Trophoblast cell (in vitro differentiated cells and primary cell): ENCODE data around the gene TH.

Experiments used
- DNase-seq, 2 donors: peaks; one replicate each; pipeline ENCODE4 v3.0.0-alpha.2; 2016
- H2AFZ ChIP-seq: 2 replicates; pipeline ENCODE4 v1.6.1; 2013; ENCODE audit warnings: low read length, moderate library complexity, mild to moderate bottlenecking; ENCODE audit not compliant: insufficient read depth, poor library complexity
- H2AK5ac ChIP-seq: 2 replicates; pipeline ENCODE4 v1.6.1; 2013; ENCODE audit warnings: mild to moderate bottlenecking, low read length
- H2BK120ac ChIP-seq: 2 replicates; pipeline ENCODE4 v1.6.1; 2013; ENCODE audit warnings: low read length, mild to moderate bottlenecking, moderate library complexity; ENCODE audit not compliant: insufficient read depth, poor library complexity
- H2BK12ac ChIP-seq: 2 replicates; pipeline ENCODE4 v1.6.1; 2013; ENCODE audit warnings: mild to moderate bottlenecking, low read length, moderate library complexity
- H2BK5ac ChIP-seq: 2 replicates; pipeline ENCODE4 v1.6.1; 2013; ENCODE audit warnings: low read length, low read depth, moderate library complexity, mild to moderate bottlenecking; ENCODE audit not compliant: poor library complexity
- H3K14ac ChIP-seq: 2 replicates; pipeline ENCODE4 v1.6.1; 2013; ENCODE audit warnings: mild to moderate bottlenecking, low read length
- H3K18ac ChIP-seq: 2 replicates; pipeline ENCODE4 v1.6.1; 2013; ENCODE audit warnings: mild to moderate bottlenecking, low read length
- H3K23ac ChIP-seq: 2 replicates; pipeline ENCODE4 v1.6.1; 2013; ENCODE audit warnings: low read length
- H3K27ac ChIP-seq: 2 replicates; pipeline ENCODE4 v1.5.1; 2013; ENCODE audit warnings: low read depth, mild to moderate bottlenecking, inconsistent platforms, low read length, moderate library complexity
- H3K27me3 ChIP-seq: 2 replicates; pipeline ENCODE4 v1.6.1; 2013; ENCODE audit warnings: inconsistent platforms, mild to moderate bottlenecking, low read length, moderate library complexity; ENCODE audit not compliant: insufficient read depth
- H3K36me3 ChIP-seq, 2 experiments: 1 replicate in 1 of 2; 2 replicates in 1 of 2; pipeline ENCODE4 v1.6.1; 2013; ENCODE audit warnings: low read length in 2 of 2, mild to moderate bottlenecking in 2 of 2, moderate library complexity in 1 of 2; ENCODE audit not compliant: insufficient read depth in 2 of 2, control insufficient read depth in 1 of 2
- H3K4ac ChIP-seq: 2 replicates; pipeline ENCODE4 v1.6.1; 2013; ENCODE audit warnings: low read depth, mild to moderate bottlenecking, low read length, moderate library complexity
- H3K4me1 ChIP-seq, 2 experiments: 1 replicate in 1 of 2; 2 replicates in 1 of 2; pipeline ENCODE4 v1.6.1; 2013; ENCODE audit warnings: low read length in 2 of 2, mild to moderate bottlenecking in 2 of 2, moderate library complexity in 1 of 2; ENCODE audit not compliant: insufficient read depth in 2 of 2, control insufficient read depth in 1 of 2
- H3K4me2 ChIP-seq: 2 replicates; pipeline ENCODE4 v1.6.1; 2013; ENCODE audit warnings: inconsistent platforms, mild to moderate bottlenecking, low read length, moderate library complexity
- H3K4me3 ChIP-seq: 2 replicates; pipeline ENCODE4 v1.5.1; 2013; ENCODE audit warnings: mild to moderate bottlenecking, low read depth, low read length, inconsistent platforms
- H3K79me1 ChIP-seq: one replicate; pipeline ENCODE4 v1.6.1; 2013; ENCODE audit warnings: low read length
- H3K79me2 ChIP-seq: 2 replicates; pipeline ENCODE4 v1.6.1; 2013; ENCODE audit warnings: low read length, mild to moderate bottlenecking; ENCODE audit not compliant: control insufficient read depth, insufficient read depth, poor library complexity
- H3K9ac ChIP-seq: 2 replicates; pipeline ENCODE4 v1.6.1; 2013; ENCODE audit warnings: mild to moderate bottlenecking, low read length
- H3K9me3 ChIP-seq: 2 replicates; pipeline ENCODE4 v1.6.1; 2013; ENCODE audit warnings: low read depth, mild to moderate bottlenecking, control low read depth, inconsistent platforms, low read length; ENCODE audit not compliant: insufficient read depth
- H4K12ac ChIP-seq: 2 replicates; pipeline ENCODE4 v1.6.1; 2013; ENCODE audit warnings: low read depth, mild to moderate bottlenecking, low read length, moderate library complexity
- H4K8ac ChIP-seq: 2 replicates; pipeline ENCODE4 v1.6.1; 2013; ENCODE audit warnings: low read depth, mild to moderate bottlenecking, low read length, moderate library complexity
- H4K91ac ChIP-seq: one replicate; pipeline ENCODE4 v1.6.1; 2013; ENCODE audit warnings: low read depth, mild to moderate bottlenecking, low read length, moderate library complexity
- WGBS: extraction: QIAGEN DNeasy Blood & Tissue Kit; methylation state at CpG from one replicate; pipeline ENCODE4 v1.1.7; 2013; ENCODE audit warnings: missing lambda C conversion rate; ENCODE audit not compliant: insufficient read length, insufficient coverage; ENCODE audit errors: extremely low coverage; 5-methylcytosine and 5-hydroxymethylcytosine counted together

The TH gene

GRCh38 chr11:2154195-2154585, 17.4 kb downstream of the TH start:
- Histone ChIP-seq H3K27ac (no peak overlapping the region), H4K91ac (no peak overlapping the region), H2BK12ac (no peak overlapping the region), H3K4me2 (no peak overlapping the region), H3K79me1 (peaks cover 2% of the 10 kb centered on the region), H3K4ac (no peak overlapping the region), H3K14ac (no peak overlapping the region), H2AK5ac (no peak overlapping the region), H3K9ac (no peak overlapping the region), H3K4me3 (peak overlapping the region; percentile 8), H4K12ac (no peak overlapping the region), H3K4me1 (no peaks in the 10 kb centered on the region), H3K79me2 (no peaks in the 10 kb centered on the region), H3K9me3 (no peaks in the 10 kb centered on the region), H4K8ac (no peak overlapping the region), H2BK5ac (no peak overlapping the region), H3K36me3 (no peaks in the 10 kb centered on the region), H3K18ac (no peak overlapping the region), H3K23ac (no peak overlapping the region), H2AFZ (no peak overlapping the region), H2BK120ac (no peak overlapping the region), H3K27me3 (no peaks in the 10 kb centered on the region)
- no peak for DNase-seq
- no CpG with 5 or more reads among the region's 7 CpGs for WGBS

- H3K9me3 ChIP-seq = no peaks in the 10 kb centered on the region
- WGBS = no CpG with 5 or more reads among the region's 14 CpGs
Measured at GRCh38 chr11:2153581-2154194, 17.9 kb downstream of the TH start.

GRCh38 chr11:2151500-2152257, 19.9 kb downstream of the TH start:
- H4K91ac ChIP-seq = no peak overlapping the region
- H3K27me3 ChIP-seq = no peaks in the 10 kb centered on the region
- H3K4me3 ChIP-seq = no peak overlapping the region
- H3K79me2 ChIP-seq = no peaks in the 10 kb centered on the region
- H3K27ac ChIP-seq = no peak overlapping the region
- no peak overlapping the region for H3K4ac ChIP-seq
- no peak overlapping the region for H3K23ac ChIP-seq
- H2BK120ac ChIP-seq = no peak overlapping the region
- no peak overlapping the region for H3K18ac ChIP-seq
- no peak overlapping the region for H4K12ac ChIP-seq
- H3K79me1 ChIP-seq = peaks cover 5% of the 10 kb centered on the region
- no peak overlapping the region for H3K14ac ChIP-seq
- H2BK12ac ChIP-seq = no peak overlapping the region
- no peak overlapping the region for H4K8ac ChIP-seq
- peak overlapping the region; percentile 21 for H3K4me2 ChIP-seq
- H3K9ac ChIP-seq = no peak overlapping the region
- H3K4me1 ChIP-seq = peaks cover 0 to 2% of the 10 kb centered on the region in 2 experiments
- H2BK5ac ChIP-seq = no peak overlapping the region
- no peak overlapping the region for H2AK5ac ChIP-seq
- no peaks in the 10 kb centered on the region for H3K9me3 ChIP-seq
- H2AFZ ChIP-seq = peak overlapping the region; percentile 6
- no CpG with 5 or more reads among the region's 22 CpGs for WGBS
- DNase-seq = peak; percentile 84 to 95
- H3K36me3 ChIP-seq = no peaks in the 10 kb centered on the region

More at GRCh38 chr11:2153581-2154194, 17.9 kb downstream of the TH start:
- Histone ChIP-seq H3K27ac (no peak overlapping the region), H4K8ac (no peak overlapping the region), H3K9ac (no peak overlapping the region), H3K27me3 (no peaks in the 10 kb centered on the region), H2AK5ac (no peak overlapping the region), H3K4ac (no peak overlapping the region), H2BK120ac (no peak overlapping the region), H2AFZ (no peak overlapping the region), H4K91ac (no peak overlapping the region), H3K4me3 (no peak overlapping the region), H3K23ac (no peak overlapping the region), H3K4me1 (no peaks in the 10 kb centered on the region), H3K36me3 (no peaks in the 10 kb centered on the region), H3K79me1 (peaks cover 2% of the 10 kb centered on the region), H3K79me2 (no peaks in the 10 kb centered on the region), H4K12ac (no peak overlapping the region), H2BK5ac (no peak overlapping the region), H3K18ac (no peak overlapping the region), H3K14ac (no peak overlapping the region), H3K4me2 (no peak overlapping the region), H2BK12ac (no peak overlapping the region)
- DNase-seq = no peak

GRCh38 chr11:2149864-2150847, 21.5 kb downstream of the TH start:
- Histone ChIP-seq H3K18ac (no peak overlapping the region), H3K79me1 (peaks cover 5% of the 10 kb centered on the region), H3K4me1 (peaks cover 0 to 2% of the 10 kb centered on the region in 2 experiments), H2AFZ (no peak overlapping the region), H3K9ac (peak overlapping the region; percentile 14), H3K79me2 (no peaks in the 10 kb centered on the region), H3K23ac (no peak overlapping the region), H3K36me3 (no peaks in the 10 kb centered on the region), H3K4me3 (no peak overlapping the region), H3K27me3 (peaks cover 12% of the 10 kb centered on the region), H2AK5ac (no peak overlapping the region), H2BK12ac (no peak overlapping the region), H4K91ac (no peak overlapping the region), H3K14ac (no peak overlapping the region), H3K9me3 (peaks cover 3% of the 10 kb centered on the region), H2BK5ac (no peak overlapping the region), H3K4me2 (no peak overlapping the region), H4K12ac (no peak overlapping the region), H3K4ac (no peak overlapping the region), H2BK120ac (no peak overlapping the region), H3K27ac (no peak overlapping the region), H4K8ac (no peak overlapping the region)
- no CpG with 5 or more reads among the region's 11 CpGs for WGBS
- peak in 1 of 2 donors; percentile 58 for DNase-seq
